Gastrocnemius medialis (tissue), 4 donors: ENCODE measurements around the gene PPY. TPM values are rescaled to one million over a fixed set of nuclear protein-coding genes. Genes with fewer than 3 reads are reported as not detected.

Source experiments
- ATAC-seq, 2 donors: fragments of 150-250 bp; one replicate each; pipeline ENCODE4 v1.9.1; 2016
- DNase-seq, 2 donors: peaks; one replicate each; pipeline ENCODE4 v3.0.0-alpha.2; 2019
- H3K27ac ChIP-seq, 4 donors: fragments of 200-600 bp; sonication (generic); 1 replicate in 1 of 4; 2 replicates in 3 of 4; pipeline ENCODE4 v1.5.1; 2016 to 2018; ENCODE audit warnings: mild to moderate bottlenecking in 2 of 4, moderate library complexity in 1 of 4
- H3K27me3 ChIP-seq, 3 donors: fragments of 200-600 bp; sonication (generic) in 2 of 3; 1 replicate in 1 of 3; 2 replicates in 2 of 3; pipeline versions ENCODE4 v1.5.1 to v1.6.0; 2016 to 2019; ENCODE audit warnings: mild to moderate bottlenecking in 1 of 3, moderate library complexity in 1 of 3
- H3K36me3 ChIP-seq, 2 donors: fragments of 200-600 bp; sonication (generic) in 1 of 2; one replicate each; pipeline ENCODE4 v1.5.1; 2017 to 2018
- H3K4me1 ChIP-seq, 2 donors: fragments of 200-600 bp; sonication (generic) in 1 of 2; one replicate each; pipeline ENCODE4 v1.5.1; 2016 to 2017; ENCODE audit warnings: mild to moderate bottlenecking in 2 of 2
- H3K4me3 ChIP-seq, 4 donors: fragments of 200-600 bp; sonication (generic) in 3 of 4; 1 replicate in 1 of 4; 2 replicates in 3 of 4; pipeline ENCODE4 v1.5.1; 2016 to 2019; ENCODE audit warnings: mild to moderate bottlenecking in 2 of 4
- H3K9me3 ChIP-seq, 3 donors: fragments of 200-600 bp; sonication (generic) in 2 of 3; 1 replicate in 1 of 3; 2 replicates in 2 of 3; pipeline ENCODE4 v1.5.1; 2016 to 2019
- POLR2A ChIP-seq, 2 donors: fragments of 450-650 bp; IDR thresholded peaks; one replicate each; pipeline ENCODE4 v1.6.1; 2017; ENCODE audit warnings: antibody characterized with exemption in 2 of 2, mild to moderate bottlenecking in 2 of 2, moderate library complexity in 2 of 2
- in situ Hi-C, 4 donors: fragments of 200-750 bp; cut with MboI; loops; one replicate each; pipeline versions ENCODE4 v1.15.0 to v1.8.0; 2017; ENCODE audit warnings: low sequenced_read_pairs in 4 of 4
- intact Hi-C: fragments of 100-400 bp; cut with DNase I; formaldehyde crosslinking; loops from one replicate; pipeline ENCODE4 v1.15.1; 2023; ENCODE audit warnings: low total_unique reads
- total RNA-seq, 4 donors: library from RNA; depleted of rRNA; stranded (reverse); fragments of >200 nt; gene quantifications; one replicate each; pipeline versions ENCODE4 v1.1.0 to v1.2.3, GENCODE V29; 2016
- TF ChIP-seq, protein P1 (sequence below), 5 experiments: fragments of 450-650 bp in 3 of 5; fragments of 200-600 bp in 2 of 5; sonication (generic) in 2 of 5; IDR thresholded peaks in 4 of 5; conservative IDR thresholded peaks in 1 of 5; 1 replicate in 4 of 5; 2 replicates in 1 of 5; pipeline ENCODE4 v1.5.1; 2016 to 2019; ENCODE audit warnings: antibody characterized with exemption in 5 of 5, mild to moderate bottlenecking in 3 of 5, moderate library complexity in 3 of 5

PPY gene
- total RNA-seq, 4 donors from 2014 or later, result not detected

DNA sequence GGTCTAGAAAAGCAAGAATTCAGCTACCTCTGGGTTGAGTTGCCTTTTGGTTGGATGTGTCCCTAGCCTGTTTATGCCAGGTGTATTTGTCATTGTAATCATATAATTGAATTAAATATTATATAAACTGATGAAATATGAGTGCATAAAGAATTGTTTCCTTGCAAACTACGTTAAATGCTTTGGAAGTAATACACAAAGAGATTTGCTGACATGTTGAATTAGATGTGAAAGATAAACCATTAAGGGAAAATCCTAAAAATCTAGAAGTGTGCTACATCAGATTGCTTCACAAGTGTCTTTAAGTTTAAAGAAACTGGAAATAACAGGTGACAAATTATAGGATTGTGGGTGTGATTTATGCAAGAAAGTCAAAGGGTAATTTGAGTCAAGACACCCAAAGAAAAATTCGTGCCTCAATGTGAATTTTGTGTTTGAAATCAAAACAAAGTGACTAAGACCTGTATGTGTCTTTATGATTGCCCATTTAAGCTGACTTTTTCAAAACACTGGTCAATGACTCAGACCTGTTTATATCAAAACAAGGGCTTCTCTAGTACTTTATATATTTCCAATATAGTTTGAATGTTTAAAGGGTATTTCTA lies 16.6 kb upstream of the PPY start:
- H3K9me3 ChIP-seq, result no peaks in the 10 kb centered on the region
- intact Hi-C loops, result no loop called here
- H3K4me3 ChIP-seq, result no peak overlapping the region
- no peak for TF ChIP-seq POLR2A (IDR thresholded peaks at IDR 0.05)
- TF ChIP-seq, protein P1, sequence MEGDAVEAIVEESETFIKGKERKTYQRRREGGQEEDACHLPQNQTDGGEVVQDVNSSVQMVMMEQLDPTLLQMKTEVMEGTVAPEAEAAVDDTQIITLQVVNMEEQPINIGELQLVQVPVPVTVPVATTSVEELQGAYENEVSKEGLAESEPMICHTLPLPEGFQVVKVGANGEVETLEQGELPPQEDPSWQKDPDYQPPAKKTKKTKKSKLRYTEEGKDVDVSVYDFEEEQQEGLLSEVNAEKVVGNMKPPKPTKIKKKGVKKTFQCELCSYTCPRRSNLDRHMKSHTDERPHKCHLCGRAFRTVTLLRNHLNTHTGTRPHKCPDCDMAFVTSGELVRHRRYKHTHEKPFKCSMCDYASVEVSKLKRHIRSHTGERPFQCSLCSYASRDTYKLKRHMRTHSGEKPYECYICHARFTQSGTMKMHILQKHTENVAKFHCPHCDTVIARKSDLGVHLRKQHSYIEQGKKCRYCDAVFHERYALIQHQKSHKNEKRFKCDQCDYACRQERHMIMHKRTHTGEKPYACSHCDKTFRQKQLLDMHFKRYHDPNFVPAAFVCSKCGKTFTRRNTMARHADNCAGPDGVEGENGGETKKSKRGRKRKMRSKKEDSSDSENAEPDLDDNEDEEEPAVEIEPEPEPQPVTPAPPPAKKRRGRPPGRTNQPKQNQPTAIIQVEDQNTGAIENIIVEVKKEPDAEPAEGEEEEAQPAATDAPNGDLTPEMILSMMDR (IDR thresholded peaks at IDR 0.05 in 4 of 5, conservative IDR thresholded peaks at IDR 0.05 in 1 of 5), result no peak
- H3K4me1 ChIP-seq, result no peaks in the 10 kb centered on the region
- H3K36me3 ChIP-seq, result no peaks in the 10 kb centered on the region
- H3K27me3 ChIP-seq, result peaks cover 4 to 14% (median 4%) of the 10 kb centered on the region in 3 donors
- DNase-seq (no peak), ATAC-seq (no peak)
- H3K27ac ChIP-seq, result no peak overlapping the region
- in situ Hi-C loops, result no loop called here

DNA sequence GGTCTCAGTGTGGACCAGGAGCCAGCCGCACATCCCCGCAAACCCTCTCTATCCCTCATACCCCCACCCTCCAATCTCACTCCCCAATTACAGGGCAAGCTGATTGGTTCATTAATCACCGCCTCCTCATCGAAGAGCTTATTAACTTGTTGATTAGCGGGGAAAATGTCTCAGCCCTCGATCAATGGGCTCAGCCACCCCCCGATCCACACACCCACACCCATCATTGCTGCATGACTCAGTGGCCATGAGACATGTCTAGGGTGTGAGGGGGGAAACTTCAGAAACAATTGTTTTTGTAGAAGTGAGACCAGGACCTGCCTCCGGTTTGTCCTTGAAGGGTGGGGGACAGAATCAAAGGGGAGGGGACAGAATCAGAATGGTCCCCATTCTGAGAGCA lies 13.9 kb upstream of the PPY start:
- no peak for TF ChIP-seq POLR2A (IDR thresholded peaks at IDR 0.05)
- TF ChIP-seq, protein P1 (IDR thresholded peaks at IDR 0.05 in 4 of 5, conservative IDR thresholded peaks at IDR 0.05 in 1 of 5), result no peak
- Histone ChIP-seq H3K4me1 (peaks cover 0 to 7% of the 10 kb centered on the region in 2 donors), H3K9me3 (no peaks in the 10 kb centered on the region), H3K36me3 (no peaks in the 10 kb centered on the region), H3K4me3 (no peak overlapping the region), H3K27ac (no peak overlapping the region), H3K27me3 (peaks cover 28 to 40% (median 30%) of the 10 kb centered on the region in 3 donors)
- in situ Hi-C loops (no loop called here), intact Hi-C loops (no loop called here)
- ATAC-seq (no peak), DNase-seq (no peak)

DNA sequence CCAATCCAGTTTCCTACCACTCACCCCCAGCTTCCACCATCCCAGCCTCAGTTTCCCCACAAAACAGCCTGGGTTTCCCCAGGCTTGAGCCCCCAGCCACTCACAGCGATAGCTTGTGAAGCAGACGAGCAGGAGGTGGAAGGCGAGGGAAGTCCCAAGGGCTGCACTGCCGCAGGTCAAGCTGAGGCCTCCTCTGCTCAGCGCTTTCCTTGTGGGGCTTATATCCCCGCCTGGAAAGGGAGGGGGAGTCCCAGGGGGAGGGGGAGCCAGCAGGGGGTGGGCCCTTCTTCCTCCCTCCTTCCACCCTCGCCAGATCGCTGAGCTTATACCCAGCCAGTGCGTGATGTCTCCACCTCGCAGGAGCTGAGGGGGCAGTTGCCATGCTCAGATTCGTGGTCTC lies 11.5 kb upstream of the PPY start, which contains the start of gene PYY:
Gene PYY (minus strand): TSS at position 195 of the 400 bp plus-strand sequence. CDS start 457 bp downstream, outside the sequence.
- DNase-seq (no peak), ATAC-seq (no peak)
- TF ChIP-seq, protein P1 (IDR thresholded peaks at IDR 0.05 in 4 of 5, conservative IDR thresholded peaks at IDR 0.05 in 1 of 5), result no peak
- no peak for TF ChIP-seq POLR2A (IDR thresholded peaks at IDR 0.05)
- in situ Hi-C loops (no loop called here), intact Hi-C loops (no loop called here)
- Histone ChIP-seq H3K36me3 (no peaks in the 10 kb centered on the region), H3K4me3 (peak within 1 kb of the TSS in 1 of 4 donors; percentile 10), H3K27ac (no peak within 1 kb of the TSS), H3K4me1 (peaks cover 0 to 7% of the 10 kb centered on the region in 2 donors), H3K9me3 (no peaks in the 10 kb centered on the region), H3K27me3 (peaks cover 35 to 56% (median 38%) of the 10 kb centered on the region in 3 donors)

DNA sequence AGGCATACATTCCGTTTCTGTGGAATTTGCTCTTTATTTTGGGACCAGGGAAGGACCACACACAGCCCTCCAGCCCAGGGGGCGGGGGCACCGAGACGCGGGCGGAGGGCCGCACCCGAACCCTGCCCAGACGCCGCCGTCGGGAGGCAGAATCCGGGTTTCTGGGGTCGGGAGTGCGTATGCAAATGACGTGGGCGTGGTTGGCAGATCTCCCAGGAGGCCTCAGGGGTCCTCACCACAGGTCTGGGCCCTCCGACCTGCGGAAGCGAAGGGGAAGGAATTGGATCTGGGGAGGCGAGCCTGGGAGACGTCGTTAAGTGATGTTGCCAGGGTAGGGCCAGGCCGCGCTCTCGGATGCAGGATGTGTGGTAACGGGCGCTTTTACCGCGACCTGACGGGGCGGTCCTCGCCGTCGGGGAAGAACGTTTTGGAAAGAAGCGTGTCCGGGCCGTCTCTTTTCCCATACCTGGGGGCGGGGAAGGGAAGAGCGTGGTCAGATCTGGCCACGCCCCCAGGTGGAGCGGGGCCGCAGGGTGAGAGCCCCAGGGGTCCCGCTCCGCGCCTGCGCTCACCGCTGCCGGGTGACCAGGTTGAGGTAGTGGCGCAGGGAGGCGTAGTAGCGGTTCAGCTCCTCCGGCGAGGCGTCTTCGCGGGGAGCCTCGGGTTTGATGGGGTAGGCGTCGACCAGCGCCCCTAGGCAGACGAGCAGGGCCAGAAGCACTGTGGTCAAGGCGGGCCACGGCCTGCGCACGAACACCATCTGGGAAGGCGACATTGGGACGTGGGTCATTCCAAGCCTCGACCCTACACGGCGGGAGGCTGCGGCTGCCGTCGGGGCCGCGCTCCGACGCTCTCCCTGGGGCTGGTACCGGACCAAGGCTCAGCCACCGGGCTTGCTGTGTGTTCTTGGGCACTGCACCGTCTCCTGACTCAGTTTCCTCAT lies 10.7 kb upstream of the PPY start:
- intact Hi-C loops (no loop called here), in situ Hi-C loops (no loop called here)
- Histone ChIP-seq H3K4me3 (peak overlapping the region in 1 of 4 donors; percentile 10), H3K36me3 (no peaks in the 10 kb centered on the region), H3K27ac (no peak overlapping the region), H3K9me3 (no peaks in the 10 kb centered on the region), H3K4me1 (peaks cover 0 to 7% of the 10 kb centered on the region in 2 donors), H3K27me3 (peaks cover 35 to 56% (median 38%) of the 10 kb centered on the region in 3 donors)
- TF ChIP-seq, protein P1 (IDR thresholded peaks at IDR 0.05 in 4 of 5, conservative IDR thresholded peaks at IDR 0.05 in 1 of 5), result no peak
- TF ChIP-seq POLR2A (IDR thresholded peaks at IDR 0.05), result no peak
- no peak for ATAC-seq
- no peak for DNase-seq
